Mesenteric fat pad (tissue), 1 donor: ENCODE results near the gene SEMA7A. TPM values are rescaled to one million over a fixed set of nuclear protein-coding genes. Genes with fewer than 3 reads are reported as not detected.
"Not testable (repeated sequence)": the region's sequence is repeated elsewhere in the genome, so short reads cannot be mapped to it uniquely, and the experiment has no call there.

Source experiments
- DNase-seq: peaks from one replicate; pipeline ENCODE4 v3.0.0-alpha.2; 2020; ENCODE audit warnings: low spot score
- microRNA-seq: library from miRNA; unstranded; fragments of <30 nt; microRNA quantifications from one replicate; pipeline ENCODE4 v1.2.0, GENCODE V29; 2020; ENCODE audit warnings: borderline number of aligned reads
- total RNA-seq: library from RNA; stranded (reverse); fragmentation: NEBNext Ultra II Directional; extraction: Animal tissue kit (Norgen Biotek cat#: 25700); gene quantifications from one replicate; pipeline ENCODE4 v1.2.1, GENCODE V29; 2021
- donor health status: DM: yes; HTN: yes; CAD: no.

The SEMA7A gene
- total RNA-seq, 1 donor from 2014 or later = 2.1 TPM

- peak; percentile 96 for DNase-seq
Measured at GRCh38 chr15:74373731-74374647, 59.8 kb downstream of the SEMA7A start.

- DNase-seq = peak; percentile 35
Measured at GRCh38 chr15:74373056-74373650, 60.6 kb downstream of the SEMA7A start.

GRCh38 chr15:74370471-74370870 lies 63.3 kb downstream of the SEMA7A start:
- peak; percentile 35 for DNase-seq

- DNase-seq = peak; percentile 69
Measured at GRCh38 chr15:74369756-74370155, 64.0 kb downstream of the SEMA7A start.

- peak; percentile 39 for DNase-seq
Measured at GRCh38 chr15:74369084-74369745, 64.5 kb downstream of the SEMA7A start.

- no peak for DNase-seq
Measured at GRCh38 chr15:74368121-74368520, 65.6 kb downstream of the SEMA7A start.

GRCh38 chr15:74367296-74367854 lies 66.4 kb downstream of the SEMA7A start, which contains the start of gene CYP11A1:
Gene CYP11A1, minus strand, starts transcription at chr15:74367646. Its CDS starts 61 bp downstream, at chr15:74367585.
- no peak for DNase-seq

- DNase-seq = peak; percentile 88
Measured at GRCh38 chr15:74365598-74366445, 67.9 kb downstream of the SEMA7A start.

GRCh38 chr15:74364936-74365597 lies 68.7 kb downstream of the SEMA7A start:
- DNase-seq = no peak

GRCh38 chr15:74362482-74362881 lies 71.3 kb downstream of the SEMA7A start:
- DNase-seq = no peak

- DNase-seq = not testable (repeated sequence)
Measured at GRCh38 chr15:74360855-74361254, 72.9 kb downstream of the SEMA7A start.

GRCh38 chr15:74359376-74359775 lies 74.4 kb downstream of the SEMA7A start:
- DNase-seq = peak; percentile 8

Small RNA genes within 50 kb of the gene (microRNA-seq; reads per million reads assigned to microRNA genes)
- not detected for gene MIR6881

Other genes with a start within 250 kb of the SEMA7A start
- gene STRA6, start 231.2 kb downstream of the SEMA7A start, total RNA-seq = not detected
- gene CCDC33, start 197.6 kb downstream of the SEMA7A start, total RNA-seq = not detected
- 1.9 TPM for gene CYP11A1, start 66.3 kb downstream of the SEMA7A start, total RNA-seq
- 32.4 TPM for gene UBL7, start 27.2 kb upstream of the SEMA7A start, total RNA-seq
- gene ARID3B, start 107.3 kb upstream of the SEMA7A start, total RNA-seq = 5.8 TPM
- gene CLK3, start 181.9 kb upstream of the SEMA7A start, total RNA-seq = 51.4 TPM